Measurements from ENCODE around the gene TMC2.
"Not testable (repeated sequence)": the region's sequence is repeated elsewhere in the genome, so short reads cannot be mapped to it uniquely, and the experiment has no call there.

Gene TMC2

DNA sequence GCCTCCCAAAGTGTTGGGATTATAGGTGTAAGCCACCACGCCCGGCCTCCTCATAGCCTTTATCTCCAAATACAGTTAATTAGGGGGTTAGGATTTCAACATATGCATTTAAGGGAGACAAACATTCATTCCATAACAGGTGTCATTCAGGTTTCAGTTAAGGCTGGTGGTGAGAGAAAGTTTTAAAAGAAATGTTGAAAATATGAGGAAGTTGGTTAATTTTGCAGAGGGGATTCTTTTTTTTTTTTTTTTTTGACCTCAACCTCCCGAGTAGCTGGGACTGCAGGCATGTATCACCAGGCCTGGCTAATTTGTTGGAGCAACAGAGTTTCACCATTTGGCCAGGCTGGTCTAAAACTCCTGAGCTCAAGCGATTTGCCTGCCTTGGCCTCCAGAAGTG, 143.7 kb downstream of the TMC2 start:
- TF ChIP-seq CTCF (conservative IDR thresholded peaks at IDR 0.05; ENCODE audit: low read depth) = no peak
- no peak for DNase-seq (ENCODE audit: low spot score)
- no peak overlapping the region for H3K27ac ChIP-seq
- POLR2A ChIA-PET (ENCODE audit: low non-redundant PET) = no interaction called here
- CTCF ChIA-PET = no interaction called here

DNA sequence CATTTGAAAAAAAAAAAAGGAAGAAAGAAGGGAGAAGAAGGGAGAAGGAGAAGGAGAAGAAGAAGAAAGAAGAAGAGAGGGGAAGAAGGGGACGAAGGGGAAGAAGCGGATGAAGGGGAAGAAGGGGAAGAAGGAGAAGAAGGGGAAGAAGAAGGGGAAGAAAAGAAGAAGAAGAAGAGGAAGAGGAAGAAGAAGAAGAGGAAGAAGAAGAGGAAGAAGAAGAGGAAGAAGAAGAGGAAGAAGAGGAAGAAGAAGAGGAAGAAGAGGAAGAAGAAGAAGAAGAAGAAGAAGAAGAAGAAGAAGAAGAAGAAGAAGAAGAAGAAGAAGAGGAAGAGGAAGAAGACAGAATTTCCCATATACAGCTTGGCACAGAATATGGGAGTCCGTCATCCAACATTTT, 145.7 kb downstream of the TMC2 start:
- CTCF ChIA-PET; DNase-seq (ENCODE audit: low spot score); H3K27ac ChIP-seq; POLR2A ChIA-PET (ENCODE audit: low non-redundant PET): not testable (repeated sequence)

GRCh38 chr20:2684817-2685216, 148.4 kb downstream of the TMC2 start:
- H3K27ac ChIP-seq; DNase-seq (ENCODE audit: low spot score); POLR2A ChIA-PET (ENCODE audit: low non-redundant PET): not testable (repeated sequence)
- CTCF ChIA-PET = interaction anchor here (1.4 kb wide), 1 partner anchor 10 kb away, joined by 6 read pairs; no protein-coding TSS in a partner anchor

GRCh38 chr20:2687514-2687913, 151.1 kb downstream of the TMC2 start:
- DNase-seq (ENCODE audit: low spot score) = no peak
- CTCF ChIA-PET = interaction anchor here (0.5 to 1.0 kb wide), 2 partner anchors 15 to 125 kb away, joined by 3 to 4 read pairs; no protein-coding TSS in a partner anchor
- POLR2A ChIA-PET (ENCODE audit: low non-redundant PET) = interaction anchor here (0.6 kb wide), 1 partner anchor 264 kb away, joined by 5 read pairs; no protein-coding TSS in a partner anchor
- H3K27ac ChIP-seq = no peak overlapping the region
- TF ChIP-seq CTCF (conservative IDR thresholded peaks at IDR 0.05; ENCODE audit: low read depth) = no peak

DNA sequence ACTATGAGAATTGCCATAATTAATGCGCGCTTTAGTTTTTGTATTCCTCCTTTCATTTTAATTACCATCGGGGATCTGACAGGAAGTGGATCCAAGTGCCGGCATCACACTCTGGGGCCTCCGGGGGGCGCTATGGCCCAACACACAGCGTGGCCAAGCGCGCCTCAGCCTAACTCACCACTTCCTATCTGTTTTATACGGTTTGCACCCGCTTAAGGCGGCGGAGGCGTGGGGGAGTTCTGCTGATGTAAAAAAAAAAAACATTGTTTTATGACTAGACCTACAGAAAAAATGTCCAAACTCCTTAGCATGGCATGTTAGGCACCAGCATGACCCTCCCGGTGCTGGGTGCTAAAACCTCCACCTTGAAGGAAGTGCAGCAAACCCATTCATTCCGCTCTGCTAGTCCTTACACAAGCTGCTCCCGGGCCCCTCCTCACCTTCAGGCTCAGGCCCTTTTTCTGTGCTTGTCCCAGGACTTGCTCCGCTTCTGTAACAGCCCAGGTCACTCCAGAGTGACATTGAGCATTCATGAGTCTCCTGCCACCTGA, 151.7 kb downstream of the TMC2 start:
- TF ChIP-seq CTCF (conservative IDR thresholded peaks at IDR 0.05; ENCODE audit: low read depth) = peak; percentile 49
- no peak for DNase-seq (ENCODE audit: low spot score)
- ChIA-PET CTCF (interaction anchor here (0.7 to 1.1 kb wide), 6 partner anchors 15 to 277 kb away, joined by 3 to 6 read pairs (median 4); no protein-coding TSS in a partner anchor), POLR2A (ENCODE audit: low non-redundant PET) (interaction anchor here (0.6 kb wide), 1 partner anchor 264 kb away, joined by 5 read pairs; no protein-coding TSS in a partner anchor)
- no peak overlapping the region for H3K27ac ChIP-seq

GRCh38 chr20:2690213-2690612, 153.8 kb downstream of the TMC2 start:
- CTCF ChIA-PET = interaction anchor here (0.5 kb wide), 2 partner anchors 236 to 266 kb away, joined by 3 to 8 read pairs; no protein-coding TSS in a partner anchor
- TF ChIP-seq CTCF (conservative IDR thresholded peaks at IDR 0.05; ENCODE audit: low read depth) = no peak
- DNase-seq (ENCODE audit: low spot score) = no peak
- no peak overlapping the region for H3K27ac ChIP-seq
- POLR2A ChIA-PET (ENCODE audit: low non-redundant PET) = no interaction called here

DNA sequence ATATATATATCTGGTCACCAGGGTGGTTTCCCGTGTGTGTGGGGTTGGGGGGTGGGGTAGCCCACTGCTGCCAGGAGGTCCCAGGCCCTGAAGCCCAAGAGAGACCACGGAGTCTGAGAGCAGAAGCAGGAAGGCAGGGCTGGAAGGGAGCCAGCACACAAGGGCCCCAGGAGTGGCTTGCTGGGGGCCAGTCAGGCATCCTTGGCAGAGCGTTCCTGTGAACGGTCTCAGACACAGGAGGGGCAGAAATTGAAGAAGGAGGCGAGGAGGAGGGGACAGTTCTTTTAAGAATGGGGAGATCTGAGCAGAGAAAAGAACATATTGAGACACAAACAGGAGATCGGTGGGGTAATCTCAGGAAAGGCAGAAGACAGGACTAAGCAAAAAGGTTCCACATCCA, 154.3 kb downstream of the TMC2 start:
- H3K27ac ChIP-seq = no peak overlapping the region
- no peak for TF ChIP-seq CTCF (conservative IDR thresholded peaks at IDR 0.05; ENCODE audit: low read depth)
- DNase-seq (ENCODE audit: low spot score) = no peak
- CTCF ChIA-PET = interaction anchor here (0.5 kb wide), 2 partner anchors 236 to 266 kb away, joined by 3 to 8 read pairs; no protein-coding TSS in a partner anchor
- POLR2A ChIA-PET (ENCODE audit: low non-redundant PET) = no interaction called here
